Measurements from ENCODE around the gene PDE6B.
"Not testable (repeated sequence)": the region's sequence is repeated elsewhere in the genome, so short reads cannot be mapped to it uniquely, and the experiment has no call there.

PDE6B gene

DNA sequence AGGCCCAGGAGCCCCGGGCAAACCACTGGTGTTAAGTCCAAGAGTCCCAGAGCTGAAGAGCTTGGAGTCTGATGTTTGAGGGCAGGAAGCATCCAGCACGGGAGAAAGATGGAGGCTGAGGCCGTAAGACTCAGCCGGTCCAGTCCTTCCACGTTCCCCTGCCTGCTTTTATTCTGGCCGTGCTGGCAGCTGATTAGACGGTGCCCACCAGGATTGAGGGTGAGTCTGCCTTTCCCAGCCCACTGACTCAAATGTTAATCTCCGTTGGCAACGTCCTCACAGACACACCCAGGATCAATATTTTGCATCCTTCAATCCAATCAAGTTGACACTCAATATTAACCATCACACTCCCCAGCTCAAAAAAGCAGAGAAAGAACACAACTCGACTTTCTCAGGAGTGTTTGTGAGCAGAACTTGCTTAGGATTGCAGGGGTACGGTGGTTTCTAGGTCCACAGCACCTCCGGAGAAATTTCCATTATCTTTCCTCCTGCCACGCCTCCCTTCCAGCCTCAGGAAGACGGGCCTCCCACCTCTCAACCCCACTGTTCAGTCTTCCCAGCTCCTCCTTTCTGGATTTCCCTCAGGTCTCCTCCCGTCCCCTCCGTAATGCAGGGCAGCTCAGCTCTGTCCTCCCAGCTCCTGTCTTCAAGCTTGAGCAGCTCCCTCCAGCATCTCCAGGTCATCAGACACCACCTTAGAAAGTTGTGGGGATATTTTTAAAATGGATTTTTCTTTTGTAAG lies 36.0 kb upstream of the PDE6B start:
- TF ChIP-seq CTCF (IDR thresholded peaks at IDR 0.05; ENCODE audit: low read length, missing control alignments): no peak
- no peak overlapping the region for H3K4me3 ChIP-seq (replicated peaks; ENCODE audit: low read depth, low read length)
- no peak for DNase-seq (ENCODE audit: low read depth)

GRCh38 chr4:590313-590841 lies 35.0 kb upstream of the PDE6B start:
- H3K4me3 ChIP-seq (replicated peaks; ENCODE audit: low read depth, low read length): no peak overlapping the region
- no peak for TF ChIP-seq CTCF (IDR thresholded peaks at IDR 0.05; ENCODE audit: low read length, missing control alignments)
- DNase-seq (ENCODE audit: low read depth): no peak

- not testable (repeated sequence) for DNase-seq (ENCODE audit: low read depth); H3K4me3 ChIP-seq (replicated peaks; ENCODE audit: low read depth, low read length)
Observed at GRCh38 chr4:592178-592577, 33.2 kb upstream of the PDE6B start.

GRCh38 chr4:592825-593520 lies 32.4 kb upstream of the PDE6B start:
- no peak overlapping the region for H3K4me3 ChIP-seq (replicated peaks; ENCODE audit: low read depth, low read length)
- DNase-seq (ENCODE audit: low read depth): no peak
- no peak for TF ChIP-seq CTCF (IDR thresholded peaks at IDR 0.05; ENCODE audit: low read length, missing control alignments)

DNA sequence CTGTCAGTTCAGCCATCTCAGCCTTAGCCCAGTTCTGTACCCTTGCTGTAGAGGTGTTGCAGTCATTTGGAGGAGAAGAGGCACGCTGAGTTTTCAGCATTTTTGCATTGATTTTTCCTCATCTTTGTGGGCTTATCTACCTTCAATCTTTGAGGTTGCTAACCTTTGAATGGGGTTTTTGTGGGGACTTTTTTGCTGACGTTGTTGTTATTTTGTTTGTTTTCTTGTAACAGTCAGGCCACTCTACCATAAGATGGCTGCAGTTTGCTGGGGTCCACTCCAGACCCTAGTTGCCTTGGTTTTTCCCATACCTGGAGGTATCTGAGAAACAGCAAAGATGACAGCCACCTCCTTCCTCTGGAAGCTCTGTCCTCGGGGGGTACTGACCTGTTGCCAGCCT lies 26.4 kb upstream of the PDE6B start:
- no peak overlapping the region for H3K4me3 ChIP-seq (replicated peaks; ENCODE audit: low read depth, low read length)
- TF ChIP-seq CTCF (IDR thresholded peaks at IDR 0.05; ENCODE audit: low read length, missing control alignments): no peak
- DNase-seq (ENCODE audit: low read depth): no peak

DNA sequence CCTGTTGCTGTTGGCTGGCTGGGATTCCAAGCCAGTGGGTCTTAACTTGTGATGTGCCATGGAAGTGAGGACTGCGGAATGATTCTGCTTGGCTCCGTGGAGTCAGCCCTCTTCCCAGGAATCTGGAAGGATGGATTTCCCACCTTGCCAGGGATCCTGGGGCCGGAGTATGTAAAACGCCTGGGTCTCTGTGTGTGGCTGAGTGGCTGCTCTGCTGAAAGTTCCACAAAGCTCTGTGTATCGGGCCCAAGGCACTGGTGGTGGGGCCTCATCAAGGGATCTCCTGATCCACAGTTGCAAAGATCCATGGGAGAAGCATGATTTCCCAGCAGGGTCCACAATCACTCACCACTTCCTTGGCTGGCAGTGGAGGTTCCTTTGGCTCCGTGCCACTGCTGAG lies 25.2 kb upstream of the PDE6B start:
- no peak for DNase-seq (ENCODE audit: low read depth)
- H3K4me3 ChIP-seq (replicated peaks; ENCODE audit: low read depth, low read length): no peak overlapping the region
- TF ChIP-seq CTCF (IDR thresholded peaks at IDR 0.05; ENCODE audit: low read length, missing control alignments): no peak

DNA sequence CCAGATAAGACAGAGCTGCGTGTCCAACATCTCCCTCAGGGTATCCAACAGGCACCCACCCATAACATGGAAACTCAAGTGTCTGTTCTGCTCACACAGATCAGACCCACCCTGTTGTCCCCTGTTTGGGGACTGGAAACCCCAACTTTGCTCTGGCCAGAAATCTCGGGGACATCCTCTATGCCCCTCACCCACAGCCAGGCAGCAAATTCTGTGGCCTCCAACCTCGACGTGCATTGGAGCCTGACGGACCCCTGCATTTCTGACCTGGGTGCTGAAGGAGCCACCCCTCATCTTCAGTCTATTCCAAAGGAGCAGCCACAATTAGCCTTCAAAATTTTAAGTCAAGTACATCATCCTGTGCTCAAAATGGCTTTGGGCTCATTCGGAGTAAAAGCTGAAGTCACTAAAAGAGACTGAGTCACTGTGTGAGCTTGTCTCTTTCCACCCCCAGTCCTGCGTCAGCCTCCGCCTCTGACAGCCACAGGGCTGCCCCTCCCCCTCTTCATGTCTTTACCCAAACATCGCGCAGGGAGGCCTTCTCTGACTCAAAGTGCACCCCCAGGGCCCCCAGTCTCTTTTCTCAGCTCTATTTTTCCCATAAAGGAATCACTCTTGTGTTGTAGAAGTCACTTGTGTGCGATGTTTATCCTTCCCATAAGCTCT lies 24.4 kb upstream of the PDE6B start:
- no peak for DNase-seq (ENCODE audit: low read depth)
- no peak overlapping the region for H3K4me3 ChIP-seq (replicated peaks; ENCODE audit: low read depth, low read length)
- TF ChIP-seq CTCF (IDR thresholded peaks at IDR 0.05; ENCODE audit: low read length, missing control alignments): no peak

Data from fibroblast of pulmonary artery (primary cell).